GM12878 (cell line): Measurements from ENCODE around the gene OR51B6. TPM values are rescaled to one million over a fixed set of nuclear protein-coding genes. Genes with fewer than 3 reads are reported as not detected.
"Not testable (repeated sequence)": the region's sequence is repeated elsewhere in the genome, so short reads cannot be mapped to it uniquely, and the experiment has no call there.

Experiments used
- ATAC-seq: fragments of 200-7000 bp; cut with Tn5 transposase; 3 replicates; pipeline ENCODE4 v1.9.1; 2020; ENCODE audit warnings: mild to moderate bottlenecking, moderate library complexity
- BruUV-seq: library from RNA; stranded (reverse); fragments of 400-500 nt; replicated peaks from 2 replicates; lab custom pipeline; 2021; lab: Mats Ljungman, UMichigan
- CTCF ChIA-PET: fragments of 300-600 bp; sonication (Branson Sonifier 250); formaldehyde crosslinking; extraction: SDS; loops from one replicate; lab custom pipeline; 2021; ENCODE audit warnings: inconsistent platforms; lab: Yijun Ruan, JAX
- POLR2A ChIA-PET: fragments of 350-600 bp; formaldehyde crosslinking; extraction: SDS; loops from one replicate; lab custom pipeline; 2021; ENCODE audit warnings: inconsistent platforms; lab: Charles Lee
- RAD21 ChIA-PET: fragments of 300-600 bp; sonication (Branson Sonifier 250); formaldehyde crosslinking; loops from one replicate; lab custom pipeline; 2023; ENCODE audit warnings: antibody characterized with exemption; ENCODE audit not compliant: unreplicated experiment; lab: Charles Lee
- SMC1A ChIA-PET: fragments of 300-600 bp; sonication (Branson Sonifier 250); formaldehyde crosslinking; loops from one replicate; lab custom pipeline; 2023; ENCODE audit not compliant: unreplicated experiment, uncharacterized antibody; lab: Charles Lee
- DNase-seq: peaks from one replicate; pipeline ENCODE4 v3.0.0-alpha.2; 2011; ENCODE audit warnings: low read depth, low spot score
- FAIRE-seq: peaks from 3 replicates; lab custom pipeline; 2011; peaks lifted over from hg19 to GRCh38; lab: Jason Lieb, UNC
- H2AFZ ChIP-seq: 2 replicates; pipeline ENCODE4 v1.6.0; 2011; ENCODE audit warnings: low read depth, low read length, control low read depth; ENCODE audit not compliant: control insufficient read depth
- H3K27ac ChIP-seq: 2 replicates; pipeline ENCODE4 v1.5.1; 2011; ENCODE audit warnings: control low read depth; ENCODE audit not compliant: control insufficient read depth, insufficient read depth
- H3K27me3 ChIP-seq, 2 experiments: replicated peaks in 1 of 2; 2 replicates each; pipeline versions ENCODE4 v1.6.0 to v1.6.1; 2011; ENCODE audit warnings: low read length in 1 of 2; ENCODE audit not compliant: control insufficient read depth in 2 of 2, insufficient read depth in 2 of 2
- H3K36me3 ChIP-seq, 2 experiments: 2 replicates each; pipeline ENCODE4 v1.5.1; 2011; ENCODE audit warnings: low read length in 1 of 2; ENCODE audit not compliant: control insufficient read depth in 2 of 2, insufficient read depth in 2 of 2
- H3K4me1 ChIP-seq: 2 replicates; pipeline ENCODE4 v1.6.1; 2011; ENCODE audit warnings: mild to moderate bottlenecking, low read length, moderate library complexity, mixed read lengths; ENCODE audit not compliant: control insufficient read depth, insufficient read depth
- H3K4me2 ChIP-seq: 2 replicates; pipeline ENCODE4 v1.6.0; 2011; ENCODE audit warnings: control low read depth; ENCODE audit not compliant: control insufficient read depth, insufficient read depth
- H3K4me3 ChIP-seq: fragments of 200-600 bp; sonication (generic); 2 replicates; pipeline ENCODE4 v1.5.1; 2016
- H3K79me2 ChIP-seq: 2 replicates; pipeline ENCODE4 v1.6.0; 2011; ENCODE audit warnings: low read length; ENCODE audit not compliant: control insufficient read depth, insufficient read depth
- H3K9ac ChIP-seq: 2 replicates; pipeline ENCODE4 v1.8.0; 2011; ENCODE audit warnings: low read length, control low read depth, mixed read lengths; ENCODE audit not compliant: control insufficient read depth, insufficient read depth
- H3K9me3 ChIP-seq: replicated peaks from 3 replicates; pipeline ENCODE4 v1.5.1; 2011; ENCODE audit warnings: mild to moderate bottlenecking, low read length; ENCODE audit not compliant: control insufficient read depth, insufficient read depth
- H4K20me1 ChIP-seq: 2 replicates; pipeline ENCODE4 v1.6.0; 2011; ENCODE audit not compliant: control insufficient read depth, insufficient read depth
- MTA2 ChIP-seq: fragments of 450-650 bp; IDR thresholded peaks from 2 replicates; pipeline ENCODE4 v1.6.1; 2016; ENCODE audit warnings: low read depth, mild to moderate bottlenecking, moderate library complexity
- NBN ChIP-seq: fragments of 450-650 bp; IDR thresholded peaks from 2 replicates; pipeline ENCODE4 v1.6.1; 2016
- RELB ChIP-seq: fragments of 450-650 bp; IDR thresholded peaks from 2 replicates; pipeline ENCODE4 v1.6.1; 2017; ENCODE audit warnings: low read depth, mild to moderate bottlenecking, moderate library complexity
- WGBS: methylation state at CpG from one replicate; pipeline ENCODE4 v1.1.6; 2016; ENCODE audit warnings: low lambda C conversion rate; ENCODE audit not compliant: insufficient replicate concordance, insufficient coverage; ENCODE audit errors: missing lambda C conversion rate; 5-methylcytosine and 5-hydroxymethylcytosine counted together
- in situ Hi-C: fragments of 300-500 bp; cut with MboI; formaldehyde crosslinking; loops from 9 replicates; pipeline ENCODE4 v1.14.3; 2018; ENCODE audit warnings: mixed read lengths
- intact Hi-C: fragments of 100-400 bp; cut with micrococcal nuclease; formaldehyde crosslinking; loops from one replicate; pipeline ENCODE4 v1.14.2; 2022; ENCODE audit not compliant: unreplicated experiment
- polyA plus RNA-seq, 11 experiments: library from polyadenylated mRNA; depleted of rRNA in 4 of 11; unstranded in 6 of 11; stranded (reverse) in 5 of 11; fragments of >200 nt; fragmentation: Nextera tagmentation in 4 of 11; fragmentation: Illumina TruSeq in 1 of 11; extraction: Ambion mirVana in 4 of 11; extraction: Trizol in 1 of 11; gene quantifications; 1 replicate in 1 of 11; 2 replicates in 10 of 11; pipeline versions ENCODE4 v1.2.1 to v1.2.3, GENCODE V29; 2011 to 2016; ENCODE audit warnings: inconsistent platforms in 2 of 11, missing spikeins in 2 of 11, low read depth in 1 of 11
- total RNA-seq, 4 experiments: library from RNA; depleted of rRNA in 3 of 4; stranded (reverse); fragments of >200 nt in 3 of 4; fragmentation: Illumina TruSeq in 1 of 4; extraction: Trizol in 1 of 4; gene quantifications; 2 replicates each; pipeline versions ENCODE4 v1.2.1 to v1.2.3, GENCODE V29; 2013 to 2021

The OR51B6 gene
- total and polyA plus RNA-seq, 10 of the 15 experiments (the other 5 are each of a cell fraction or from before 2014, with no cell fraction given) = 0.17 TPM; not detected in 9

- BruUV-seq, SMC1A ChIA-PET, RAD21 ChIA-PET: not testable (repeated sequence)
Measured at GRCh38 chr11:5337253-5337652, 14.1 kb upstream of the OR51B6 start.

More at GRCh38 chr11:5337253-5337652, 14.1 kb upstream of the OR51B6 start:
- intact Hi-C loops, CTCF ChIA-PET, H3K4me2 ChIP-seq, H3K27ac ChIP-seq, H3K27me3 ChIP-seq, H3K4me3 ChIP-seq, H3K36me3 ChIP-seq, H3K9me3 ChIP-seq, FAIRE-seq, H3K9ac ChIP-seq, H3K79me2 ChIP-seq, POLR2A ChIA-PET, H2AFZ ChIP-seq, H3K4me1 ChIP-seq, H4K20me1 ChIP-seq, DNase-seq: not testable (repeated sequence)
- TF ChIP-seq MTA2 (peak; percentile 20; the same call in 1 of the 2 replicates), RELB (0 out of 2 replicates have a peak, but pooled peaks have one; percentile 20), NBN (0 out of 2 replicates have a peak, but pooled peaks have one; percentile 28)
- 6% methylated on average over 1 of the region's 1 CpG for WGBS
- peak; percentile 52 for ATAC-seq
- in situ Hi-C loops = loop anchor here (25.0 kb wide), 1 partner anchor 1475 kb away; the partner anchor contains the start of gene STIM1
